ENCODE results near the gene DEFB110.

DNA sequence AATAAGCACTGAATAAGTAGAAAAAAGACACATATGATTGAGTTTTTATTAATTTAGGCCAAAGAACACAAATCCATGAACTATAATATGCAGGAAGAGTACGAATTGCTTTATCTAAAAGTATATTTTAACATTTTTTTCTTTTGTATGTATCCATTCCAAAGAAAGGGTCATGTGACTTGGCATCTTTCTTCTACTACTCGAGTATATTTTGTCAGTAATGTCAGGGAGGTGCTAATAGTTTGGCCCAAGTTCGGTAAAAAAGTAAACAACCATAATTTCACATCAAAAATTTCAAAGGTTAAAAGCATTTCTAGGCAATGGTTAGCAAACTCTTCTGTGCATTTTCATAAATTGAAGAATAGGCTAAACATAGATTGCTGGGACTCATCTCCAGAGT, 18.7 kb downstream of the DEFB110 start:
- TF ChIP-seq, protein P1, sequence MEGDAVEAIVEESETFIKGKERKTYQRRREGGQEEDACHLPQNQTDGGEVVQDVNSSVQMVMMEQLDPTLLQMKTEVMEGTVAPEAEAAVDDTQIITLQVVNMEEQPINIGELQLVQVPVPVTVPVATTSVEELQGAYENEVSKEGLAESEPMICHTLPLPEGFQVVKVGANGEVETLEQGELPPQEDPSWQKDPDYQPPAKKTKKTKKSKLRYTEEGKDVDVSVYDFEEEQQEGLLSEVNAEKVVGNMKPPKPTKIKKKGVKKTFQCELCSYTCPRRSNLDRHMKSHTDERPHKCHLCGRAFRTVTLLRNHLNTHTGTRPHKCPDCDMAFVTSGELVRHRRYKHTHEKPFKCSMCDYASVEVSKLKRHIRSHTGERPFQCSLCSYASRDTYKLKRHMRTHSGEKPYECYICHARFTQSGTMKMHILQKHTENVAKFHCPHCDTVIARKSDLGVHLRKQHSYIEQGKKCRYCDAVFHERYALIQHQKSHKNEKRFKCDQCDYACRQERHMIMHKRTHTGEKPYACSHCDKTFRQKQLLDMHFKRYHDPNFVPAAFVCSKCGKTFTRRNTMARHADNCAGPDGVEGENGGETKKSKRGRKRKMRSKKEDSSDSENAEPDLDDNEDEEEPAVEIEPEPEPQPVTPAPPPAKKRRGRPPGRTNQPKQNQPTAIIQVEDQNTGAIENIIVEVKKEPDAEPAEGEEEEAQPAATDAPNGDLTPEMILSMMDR (IDR thresholded peaks at IDR 0.05), result no peak
- TF ChIP-seq EZH2 (IDR thresholded peaks at IDR 0.05) (no peak), EZH2phosphoT487 (IDR thresholded peaks at IDR 0.05) (no peak)

All from neural progenitor cell (in vitro differentiated cells).